Heart left ventricle (tissue), 16 donors: ENCODE results near the gene SOWAHD. TPM values are rescaled to one million over a fixed set of nuclear protein-coding genes. Genes with fewer than 3 reads are reported as not detected.

Experiments used
- ATAC-seq, 4 donors: fragments of 200-7000 bp; cut with Tn5 transposase; one replicate each; pipeline ENCODE4 v1.9.1; 2020 to 2022; ENCODE audit warnings: moderate library complexity in 4 of 4, mild to moderate bottlenecking in 3 of 4, moderate number of reproducible peaks in 1 of 4
- DNase-seq, 5 donors: peaks; one replicate each; pipeline ENCODE4 v3.0.0-alpha.2; 2020
- H3K27ac ChIP-seq, 12 donors: fragments of 200-600 bp; sonication (generic) in 4 of 12; one replicate each; pipeline versions ENCODE4 v1.5.0 to v1.8.0; 2016 to 2022; ENCODE audit warnings: mild to moderate bottlenecking in 2 of 12
- H3K27me3 ChIP-seq, 9 donors: fragments of 200-600 bp; sonication (generic) in 2 of 9; one replicate each; pipeline versions ENCODE4 v1.5.1 to v1.8.0; 2016 to 2022; ENCODE audit warnings: mild to moderate bottlenecking in 3 of 9
- H3K36me3 ChIP-seq, 9 donors: fragments of 200-600 bp; sonication (generic) in 2 of 9; one replicate each; pipeline versions ENCODE4 v1.5.0 to v1.8.0; 2018 to 2022; ENCODE audit warnings: mild to moderate bottlenecking in 2 of 9
- H3K4me1 ChIP-seq, 12 donors: fragments of 200-600 bp; sonication (generic) in 4 of 12; one replicate each; pipeline versions ENCODE4 v1.5.0 to v1.8.0; 2016 to 2022; ENCODE audit warnings: mild to moderate bottlenecking in 3 of 12
- H3K4me3 ChIP-seq, 12 donors: fragments of 200-600 bp; sonication (generic) in 4 of 12; one replicate each; pipeline versions ENCODE4 v1.5.0 to v1.8.0; 2017 to 2022; ENCODE audit warnings: mild to moderate bottlenecking in 9 of 12, moderate library complexity in 4 of 12
- H3K9me3 ChIP-seq, 12 donors: fragments of 200-600 bp; sonication (generic) in 4 of 12; one replicate each; pipeline versions ENCODE4 v1.5.0 to v1.8.0; 2016 to 2022; ENCODE audit warnings: mild to moderate bottlenecking in 1 of 12
- CTCF ChIP-seq, 12 donors: fragments of 200-600 bp; sonication (generic) in 4 of 12; IDR thresholded peaks; one replicate each; pipeline versions ENCODE4 v1.5.0 to v1.8.0; 2018 to 2022; ENCODE audit warnings: antibody characterized with exemption in 12 of 12, mild to moderate bottlenecking in 5 of 12
- POLR2A ChIP-seq, 2 donors: fragments of 450-650 bp; IDR thresholded peaks; one replicate each; pipeline ENCODE4 v1.6.1; 2017; ENCODE audit warnings: antibody characterized with exemption in 2 of 2, mild to moderate bottlenecking in 2 of 2, moderate library complexity in 2 of 2
- WGBS, 4 donors: extraction: QIAGEN DNeasy Blood & Tissue Kit in 2 of 4; methylation state at CpG; one replicate each; pipeline versions ENCODE4 v1.1.5 to v1.1.7; 2013 to 2018; 5-methylcytosine and 5-hydroxymethylcytosine counted together
- intact Hi-C, 10 donors: fragments of 100-400 bp; cut with DNase I; formaldehyde crosslinking; loops; one replicate each; pipeline versions ENCODE4 v1.11.1 to v1.14.2; 2022
- polyA plus RNA-seq, 2 donors: library from polyadenylated mRNA; stranded (reverse); fragments of 200-250 nt; gene quantifications; one replicate each; pipeline ENCODE4 v1.2.3, GENCODE V29; 2013
- total RNA-seq, 9 donors: library from RNA; depleted of rRNA in 2 of 9; stranded (reverse); fragments of >200 nt in 2 of 9; fragmentation: NEBNext Ultra II Directional in 3 of 9; extraction: Animal tissue kit (Norgen Biotek cat#: 25700) in 3 of 9; gene quantifications; one replicate each; pipeline versions ENCODE4 v1.1.0 to v1.2.4, GENCODE V29; 2016 to 2023
- donor health status: ischemic (EF 13 %, LVEDD 7.1; RV severe dilation, severe dysfunction).
- donor health status: healthy with polysubstance abuse.
- donor health status: DM: no; HTN: yes; CAD: no.
- donor health status: DM: no; HTN: no; CAD: no.
- donor health status: ischemic (EF 25% LVEDD 6.9; RV normal size, moderate dysfunction).
- donor health status: ischemic (EF 25% LVEDD 5.7; RV mildly dilated, moderate dysfunction).
- donor health status: healthy.
- donor health status: DM: yes; HTN: yes; CAD: no.
- donor health status: ischemic (EF 35%, LVEDD 5.7; RV mildly dilated, moderate dysfunction).
- donor health status: nonischemic (EF 11% LVEDD 7.7; RV severe dilation, severe dysfunction).
- donor health status: DM: yes; HTN: yes; CAD: no.
- donor health status: PGD.
- donor health status: ischemic (EF 29% LVEDD 5.4; RV normal size, mild dysfunction).
- donor health status: nonischemic (EF 23%, LVEDD 6.1; RV moderate dilation, normal function).

Gene SOWAHD
- total and polyA plus RNA-seq, 11 donors = 0.15 to 2.1 (median 0.27) TPM; not detected in 5

- DNase-seq (peak; percentile 26 to 86 (median 69)), ATAC-seq (peak; percentile 89 to 94 (median 92))
- Histone ChIP-seq H3K36me3 (no peaks in the 10 kb centered on the region), H3K27me3 (peaks cover 0 to 3% (median 0%) of the 10 kb centered on the region in 9 donors), H3K4me3 (no peak overlapping the region), H3K9me3 (no peaks in the 10 kb centered on the region), H3K4me1 (peaks cover 0 to 4% (median 0%) of the 10 kb centered on the region in 12 donors), H3K27ac (peak overlapping the region in 5 of 12 donors; percentile 17 to 60 (median 50))
- TF ChIP-seq POLR2A (IDR thresholded peaks at IDR 0.05) = no peak
- TF ChIP-seq CTCF (IDR thresholded peaks at IDR 0.05) = no peak
- intact Hi-C loops = loop anchor here in 8 of 10 donors (5.0 to 10.0 kb wide), 8 partner anchors 80 to 223 kb away; partner anchors contain the start of gene NKRF (in 1 of the 8)
- WGBS, 4 donors = 24 to 55% (median 36%) methylated on average over 6 to 7 of the region's 7 CpGs
These were observed 23.5 kb upstream of the SOWAHD start for GRCh38 chrX:119734897-119735339.

GRCh38 chrX:119735467-119735866, 22.9 kb upstream of the SOWAHD start:
- TF ChIP-seq POLR2A (IDR thresholded peaks at IDR 0.05) (no peak), CTCF (IDR thresholded peaks at IDR 0.05) (no peak)
- ATAC-seq = peak in 1 of 4 donors; percentile 12
- intact Hi-C loops = loop anchor here in 4 of 10 donors (10.0 kb wide), 4 partner anchors 81 to 221 kb away; no protein-coding TSS in a partner anchor
- Histone ChIP-seq H3K4me3 (no peak overlapping the region), H3K27ac (peak overlapping the region in 2 of 12 donors; percentile 59 to 60), H3K36me3 (no peaks in the 10 kb centered on the region), H3K9me3 (no peaks in the 10 kb centered on the region), H3K27me3 (peaks cover 0 to 3% (median 0%) of the 10 kb centered on the region in 9 donors), H3K4me1 (no peaks in the 10 kb centered on the region)
- DNase-seq = no peak
- 67 to 77% (median 71%) methylated on average over 5 to 6 of the region's 6 CpGs for WGBS, 4 donors

- ATAC-seq (no peak), DNase-seq (no peak)
- intact Hi-C loops = loop anchor here in 4 of 10 donors (10.0 kb wide), 4 partner anchors 81 to 221 kb away; no protein-coding TSS in a partner anchor
- H3K4me1 ChIP-seq = no peaks in the 10 kb centered on the region
- H3K9me3 ChIP-seq = no peaks in the 10 kb centered on the region
- no peaks in the 10 kb centered on the region for H3K36me3 ChIP-seq
- no peak overlapping the region for H3K4me3 ChIP-seq
- TF ChIP-seq CTCF (IDR thresholded peaks at IDR 0.05) (no peak), POLR2A (IDR thresholded peaks at IDR 0.05) (no peak)
- 82 to 86% (median 84%) methylated on average over 12 of the region's 12 CpGs for WGBS, 4 donors
- peaks cover 0 to 3% (median 0%) of the 10 kb centered on the region in 9 donors for H3K27me3 ChIP-seq
- H3K27ac ChIP-seq = no peak overlapping the region
These were observed 22.1 kb upstream of the SOWAHD start for GRCh38 chrX:119736206-119736764.

- DNase-seq = no peak
- Histone ChIP-seq H3K4me1 (no peaks in the 10 kb centered on the region), H3K27me3 (peaks cover 0 to 3% (median 0%) of the 10 kb centered on the region in 9 donors), H3K4me3 (no peak overlapping the region), H3K27ac (no peak overlapping the region), H3K9me3 (no peaks in the 10 kb centered on the region), H3K36me3 (no peaks in the 10 kb centered on the region)
- no peak for ATAC-seq
- 47 to 68% (median 65%) methylated on average over 5 of the region's 5 CpGs for WGBS, 4 donors
- intact Hi-C loops = loop anchor here in 4 of 10 donors (10.0 kb wide), 4 partner anchors 84 to 224 kb away; no protein-coding TSS in a partner anchor
- TF ChIP-seq CTCF (IDR thresholded peaks at IDR 0.05) = no peak
- no peak for TF ChIP-seq POLR2A (IDR thresholded peaks at IDR 0.05)
These were observed 19.6 kb upstream of the SOWAHD start for GRCh38 chrX:119738742-119739141.
